Dendritic cell treated with granulocyte-macrophage colony-stimulating factor and Interleukin-4, amounts not matched to agents 40 ng/mL and 50 ng/mL, for 4 days (primary cell): ENCODE data around the gene CLIP2.
"Not testable (repeated sequence)": the region's sequence is repeated elsewhere in the genome, so short reads cannot be mapped to it uniquely, and the experiment has no call there.

Source experiments
- H3K27ac Mint-ChIP-seq: one replicate; pipeline ENCODE4 v1.8.0; 2022; ENCODE audit warnings: mild to moderate bottlenecking, mixed read lengths
- H3K27me3 Mint-ChIP-seq: one replicate; pipeline ENCODE4 v1.8.0; 2022; ENCODE audit warnings: mild to moderate bottlenecking, mixed read lengths
- H3K36me3 Mint-ChIP-seq: one replicate; pipeline ENCODE4 v1.8.0; 2022; ENCODE audit warnings: low read depth, mixed read lengths
- H3K4me1 Mint-ChIP-seq: one replicate; pipeline ENCODE4 v1.8.0; 2022; ENCODE audit warnings: low read depth, mixed read lengths
- H3K4me3 Mint-ChIP-seq: one replicate; pipeline ENCODE4 v1.8.0; 2022; ENCODE audit warnings: mild to moderate bottlenecking, moderate library complexity, mixed read lengths
- H3K9me3 Mint-ChIP-seq: one replicate; pipeline ENCODE4 v1.8.0; 2022; ENCODE audit warnings: mixed read lengths
- intact Hi-C: fragments of 100-400 bp; cut with micrococcal nuclease; formaldehyde crosslinking; loops from one replicate; pipeline ENCODE4 v1.15.0; 2022

CLIP2 gene

DNA sequence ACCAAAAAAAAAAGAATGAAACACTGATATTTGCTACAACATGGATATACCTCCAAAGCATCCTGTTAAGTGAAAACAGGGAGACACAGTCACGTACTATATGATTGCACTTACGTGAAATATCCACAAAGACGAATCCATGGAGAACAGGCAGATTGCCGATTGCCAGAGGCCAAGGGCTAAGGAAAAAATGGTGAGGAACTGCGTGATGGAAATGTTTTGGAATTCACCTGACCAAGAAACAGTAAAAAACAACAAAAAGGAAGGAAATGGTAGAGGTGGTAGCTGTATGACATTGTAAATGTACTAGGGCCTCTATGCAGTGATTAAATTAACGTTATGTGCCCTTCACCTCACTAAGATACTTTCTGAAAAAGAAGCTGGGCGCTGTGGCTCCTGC is 120.4 kb downstream of the CLIP2 start:
- Mint-ChIP-seq H3K36me3 (peaks cover 13% of the 10 kb centered on the region), H3K27ac (no peak overlapping the region), H3K9me3 (no peaks in the 10 kb centered on the region), H3K4me3 (no peak overlapping the region), H3K4me1 (no peaks in the 10 kb centered on the region), H3K27me3 (peaks cover 3% of the 10 kb centered on the region)
- intact Hi-C loops: no loop called here

DNA sequence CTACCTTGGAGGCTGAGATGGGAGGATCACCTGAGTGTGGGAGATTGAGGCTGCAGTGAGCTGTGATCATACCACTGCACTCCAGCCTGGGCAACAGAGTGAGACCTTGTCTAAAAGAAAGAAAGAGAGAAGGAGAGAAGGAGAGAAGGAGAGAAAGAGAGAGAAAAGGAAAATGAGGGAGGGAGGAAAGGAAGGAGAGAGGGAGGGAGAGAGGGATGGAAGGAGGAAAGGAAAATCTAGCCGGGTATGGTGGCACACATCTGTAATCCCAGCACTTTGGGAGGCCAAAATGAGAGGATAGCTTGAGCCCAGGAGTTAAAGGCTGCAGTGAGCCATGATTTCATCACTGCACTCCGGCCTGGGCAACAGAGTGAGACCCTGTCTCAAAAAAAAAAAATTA is 121.6 kb downstream of the CLIP2 start:
- peaks cover 3% of the 10 kb centered on the region for H3K27me3 Mint-ChIP-seq
- intact Hi-C loops: no loop called here

DNA sequence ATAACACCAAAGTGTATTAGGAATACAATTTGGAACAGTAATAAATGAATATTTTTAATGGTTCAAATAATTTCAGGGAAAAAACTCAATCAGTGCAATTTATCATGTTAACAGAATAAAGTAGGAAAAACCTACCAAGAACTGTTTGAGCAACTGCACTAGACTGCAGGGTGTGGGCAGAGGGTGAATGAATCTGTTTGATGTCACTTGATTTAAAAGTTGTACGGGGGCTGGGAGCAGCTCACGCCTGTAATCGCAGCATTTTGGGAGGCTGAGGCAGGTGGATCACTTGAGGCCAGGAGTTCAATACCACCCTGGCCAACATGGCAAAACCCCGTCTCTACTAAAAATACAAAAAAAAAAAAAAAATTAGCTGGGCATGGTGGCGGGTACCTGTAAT is 122.4 kb downstream of the CLIP2 start:
- H3K4me3 Mint-ChIP-seq, H3K36me3 Mint-ChIP-seq, H3K27ac Mint-ChIP-seq, H3K4me1 Mint-ChIP-seq, intact Hi-C loops, H3K27me3 Mint-ChIP-seq, H3K9me3 Mint-ChIP-seq: not testable (repeated sequence)

More for the DNA sequence above, 121.6 kb downstream of the CLIP2 start:
- H3K9me3 Mint-ChIP-seq: no peaks in the 10 kb centered on the region
- no peak overlapping the region for H3K27ac Mint-ChIP-seq
- H3K36me3 Mint-ChIP-seq: peaks cover under 1% of the 10 kb centered on the region
- H3K4me3 Mint-ChIP-seq: no peak overlapping the region
- H3K4me1 Mint-ChIP-seq: no peaks in the 10 kb centered on the region

DNA sequence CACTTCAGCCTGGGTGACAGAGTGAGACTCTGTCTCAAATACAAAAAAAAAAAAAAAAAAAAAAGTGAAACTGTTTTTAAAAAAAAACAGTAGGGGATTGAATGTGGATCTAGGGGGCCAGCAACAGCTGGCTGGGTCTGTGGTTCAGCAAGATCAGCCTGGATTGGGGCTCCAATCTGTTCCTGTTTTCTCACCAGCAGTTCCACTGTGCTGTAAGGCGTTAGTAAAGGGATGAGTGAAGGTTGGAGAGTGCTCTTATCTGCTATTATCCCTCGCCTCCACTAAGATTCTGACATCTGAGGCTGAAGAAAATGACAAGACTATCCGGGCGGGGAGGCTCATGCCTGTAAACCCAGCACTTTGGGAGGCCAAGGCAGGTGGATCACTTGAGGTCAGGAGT is 122.8 kb downstream of the CLIP2 start:
- H3K9me3 Mint-ChIP-seq: no peaks in the 10 kb centered on the region
- H3K27ac Mint-ChIP-seq: no peak overlapping the region
- intact Hi-C loops: no loop called here
- no peaks in the 10 kb centered on the region for H3K36me3 Mint-ChIP-seq
- no peak overlapping the region for H3K4me3 Mint-ChIP-seq
- peaks cover 3% of the 10 kb centered on the region for H3K27me3 Mint-ChIP-seq
- H3K4me1 Mint-ChIP-seq: no peaks in the 10 kb centered on the region

DNA sequence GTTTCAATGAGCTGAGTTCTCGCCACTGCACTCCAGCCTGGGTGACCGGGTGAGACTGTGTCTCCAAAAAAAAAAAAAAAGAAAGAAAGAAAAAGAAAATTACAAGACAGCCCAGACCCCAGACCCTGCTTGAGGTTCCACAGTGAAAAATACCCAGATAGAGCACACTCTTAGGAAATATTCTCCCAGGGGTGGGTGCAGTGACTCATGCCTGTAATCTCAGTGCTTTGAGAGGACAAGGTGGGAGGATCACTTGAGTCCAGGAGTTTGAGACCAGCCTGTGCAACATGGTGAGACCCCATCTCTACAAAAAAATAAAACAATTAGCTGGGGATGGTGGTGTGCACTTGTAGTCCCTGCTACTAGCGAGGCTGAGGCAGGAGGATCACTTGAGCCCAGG is 123.4 kb downstream of the CLIP2 start:
- no peak overlapping the region for H3K4me3 Mint-ChIP-seq
- H3K36me3 Mint-ChIP-seq: no peaks in the 10 kb centered on the region
- H3K9me3 Mint-ChIP-seq: no peaks in the 10 kb centered on the region
- no peak overlapping the region for H3K27ac Mint-ChIP-seq
- peaks cover 3% of the 10 kb centered on the region for H3K27me3 Mint-ChIP-seq
- H3K4me1 Mint-ChIP-seq: no peaks in the 10 kb centered on the region
- intact Hi-C loops: no loop called here

DNA sequence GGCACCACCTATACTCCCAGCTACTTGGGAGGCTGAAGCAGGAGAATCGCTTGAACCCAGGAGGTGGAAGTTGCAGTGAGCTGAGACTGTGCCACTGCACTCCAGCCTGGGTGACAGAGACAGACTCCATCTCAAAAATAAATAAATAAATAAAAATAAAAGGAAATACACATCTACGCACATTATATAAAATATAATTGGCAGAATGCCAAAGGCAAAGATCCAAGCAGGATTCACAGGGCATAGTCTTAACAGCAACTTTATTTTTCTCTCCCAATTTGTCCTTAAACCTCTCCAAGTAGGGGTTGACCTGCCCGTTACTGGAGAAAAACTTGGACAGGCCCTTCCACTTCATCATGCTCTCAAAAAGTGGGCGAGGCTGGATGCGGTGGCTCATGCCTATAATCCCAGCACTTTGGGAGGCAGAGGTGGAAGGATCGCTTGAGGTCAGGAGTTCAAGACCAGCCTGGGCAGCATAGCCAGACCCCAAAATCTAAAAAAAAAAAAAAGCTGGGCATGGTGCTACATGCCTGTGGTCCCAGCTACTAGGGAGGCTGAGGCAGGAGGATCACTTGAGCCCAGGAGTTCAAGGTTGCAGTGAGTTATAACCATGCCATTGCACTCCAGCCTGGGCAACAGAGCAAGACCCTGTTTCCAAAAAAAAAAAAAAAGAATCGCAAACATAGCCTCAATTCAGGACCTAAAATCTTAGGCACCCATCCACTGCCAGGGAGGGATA is 125.6 kb downstream of the CLIP2 start:
- H3K36me3 Mint-ChIP-seq, H3K4me3 Mint-ChIP-seq, H3K9me3 Mint-ChIP-seq, H3K4me1 Mint-ChIP-seq, H3K27ac Mint-ChIP-seq, H3K27me3 Mint-ChIP-seq: not testable (repeated sequence)
- intact Hi-C loops: loop anchor here (5.0 kb wide), 1 partner anchor 633 kb away; no protein-coding TSS in a partner anchor

DNA sequence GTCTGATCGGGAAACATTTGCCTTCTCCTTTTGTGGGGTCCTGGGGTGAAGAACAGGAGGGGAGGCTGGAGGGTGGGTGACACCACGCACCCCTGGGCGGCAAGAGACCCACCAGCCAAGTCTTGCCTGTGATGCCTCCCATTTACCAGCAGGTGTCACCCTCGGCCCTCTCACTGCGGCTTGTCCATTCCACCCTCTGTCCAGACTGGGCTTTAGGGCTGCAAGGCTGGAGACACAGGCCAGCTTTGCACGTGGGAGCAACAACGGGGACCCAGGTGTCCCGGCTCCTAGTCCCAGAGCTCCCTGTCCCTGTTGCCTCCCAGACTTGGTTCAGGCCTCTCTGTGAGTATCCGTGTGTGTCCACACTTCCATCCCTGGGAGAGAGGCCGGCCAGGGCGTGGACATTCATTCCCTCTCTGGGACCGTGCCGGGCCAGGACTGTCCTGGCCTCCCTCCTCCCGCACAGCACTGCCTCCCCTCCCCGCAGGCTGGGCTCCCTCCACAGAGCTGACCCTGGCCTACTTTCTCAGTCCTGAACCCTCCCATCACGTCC is 128.3 kb downstream of the CLIP2 start:
- no peak overlapping the region for H3K4me3 Mint-ChIP-seq

DNA sequence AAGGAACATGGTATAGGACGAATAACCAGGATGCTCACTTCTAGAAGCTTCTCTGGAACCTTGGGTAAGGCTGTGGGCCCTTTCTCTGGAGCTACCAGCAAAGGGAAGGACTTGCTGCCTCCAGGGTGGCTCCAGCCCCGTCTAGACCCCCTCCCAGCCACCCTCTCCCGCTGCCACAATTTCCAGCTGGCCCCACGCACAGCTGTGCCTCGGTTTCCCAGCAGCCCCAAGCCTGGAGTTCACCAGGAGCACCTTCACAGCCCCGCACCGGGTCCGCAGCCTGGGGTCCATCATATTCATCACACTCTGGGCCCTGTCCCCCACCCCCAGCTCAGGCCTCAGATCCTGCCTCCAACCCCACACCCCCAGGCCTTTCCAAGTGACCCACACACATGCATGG is 128.9 kb downstream of the CLIP2 start:
- H3K4me3 Mint-ChIP-seq: no peak overlapping the region
- peaks cover 1% of the 10 kb centered on the region for H3K27me3 Mint-ChIP-seq
- no peak overlapping the region for H3K27ac Mint-ChIP-seq
- no peaks in the 10 kb centered on the region for H3K9me3 Mint-ChIP-seq
- intact Hi-C loops: loop anchor here (5.0 kb wide), 1 partner anchor 629 kb away; no protein-coding TSS in a partner anchor
- no peaks in the 10 kb centered on the region for H3K36me3 Mint-ChIP-seq
- no peaks in the 10 kb centered on the region for H3K4me1 Mint-ChIP-seq

More for the DNA sequence above, 128.3 kb downstream of the CLIP2 start:
- no peaks in the 10 kb centered on the region for H3K9me3 Mint-ChIP-seq
- H3K27ac Mint-ChIP-seq: no peak overlapping the region
- no peaks in the 10 kb centered on the region for H3K4me1 Mint-ChIP-seq
- intact Hi-C loops: loop anchor here (1.0 to 5.0 kb wide), 3 partner anchors 127 to 630 kb away; no protein-coding TSS in a partner anchor
- no peaks in the 10 kb centered on the region for H3K36me3 Mint-ChIP-seq
- peaks cover 1% of the 10 kb centered on the region for H3K27me3 Mint-ChIP-seq

DNA sequence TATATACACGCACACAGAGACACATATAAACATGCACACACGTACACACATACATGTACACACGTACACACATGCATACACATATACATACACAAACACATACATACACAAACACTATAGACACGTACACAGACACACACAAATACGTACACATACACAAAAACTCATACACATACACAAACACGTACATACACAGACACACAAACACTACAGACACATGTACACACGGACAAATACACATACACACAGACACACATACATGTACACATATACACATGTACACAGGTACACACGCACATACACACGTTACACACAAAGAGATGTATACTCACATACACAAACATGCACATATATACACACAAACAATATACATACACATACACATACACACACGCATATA is 129.3 kb downstream of the CLIP2 start:
- no peaks in the 10 kb centered on the region for H3K4me1 Mint-ChIP-seq
- no peaks in the 10 kb centered on the region for H3K9me3 Mint-ChIP-seq
- no peak overlapping the region for H3K4me3 Mint-ChIP-seq
- H3K36me3 Mint-ChIP-seq: no peaks in the 10 kb centered on the region
- intact Hi-C loops: loop anchor here (5.0 kb wide), 1 partner anchor 629 kb away; no protein-coding TSS in a partner anchor
- H3K27ac Mint-ChIP-seq: no peak overlapping the region
- peaks cover 1% of the 10 kb centered on the region for H3K27me3 Mint-ChIP-seq

DNA sequence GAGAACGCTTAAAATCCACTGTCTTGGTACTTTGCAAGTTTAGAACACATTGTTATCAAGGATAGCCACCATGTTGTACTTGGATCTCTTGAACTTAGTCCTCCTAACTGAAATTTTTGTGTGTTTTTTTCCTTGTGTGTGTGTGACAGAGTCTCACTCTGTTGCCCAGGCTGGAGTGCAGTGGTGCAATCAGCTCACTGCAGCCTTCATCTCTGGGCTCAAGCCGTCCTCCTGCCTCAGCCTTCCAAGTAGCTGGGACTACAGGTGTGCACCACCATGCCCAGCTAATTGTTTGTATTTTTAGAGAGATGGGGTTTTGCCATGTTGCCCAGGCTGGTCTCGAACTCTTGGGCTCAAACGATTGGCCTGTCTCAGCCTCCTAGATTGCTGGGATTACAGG is 130.0 kb downstream of the CLIP2 start:
- not testable (repeated sequence) for H3K36me3 Mint-ChIP-seq, H3K4me3 Mint-ChIP-seq, H3K27ac Mint-ChIP-seq, H3K4me1 Mint-ChIP-seq, H3K9me3 Mint-ChIP-seq, H3K27me3 Mint-ChIP-seq
- intact Hi-C loops: loop anchor here (5.0 kb wide), 1 partner anchor 628 kb away; no protein-coding TSS in a partner anchor

DNA sequence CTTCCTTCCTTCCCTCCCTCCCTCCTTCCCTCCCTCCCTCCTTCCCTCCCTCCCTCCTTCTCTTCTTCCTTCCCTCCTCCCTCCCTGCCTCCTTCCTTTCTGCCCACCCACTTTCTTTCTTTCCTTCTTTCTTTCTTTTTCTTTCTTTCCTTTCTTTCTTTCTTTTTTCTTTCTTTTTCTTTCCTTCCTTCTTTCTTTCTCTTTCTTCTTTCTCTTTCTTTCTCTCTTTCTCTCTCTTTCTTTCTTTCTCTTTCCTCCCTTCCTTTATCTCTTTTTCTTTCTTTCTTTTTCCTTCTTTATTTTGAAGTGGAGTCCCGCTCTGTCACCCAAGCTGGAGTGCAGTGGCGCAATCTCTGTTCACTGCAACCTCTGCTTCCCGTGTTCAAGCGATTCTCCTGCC is 130.8 kb downstream of the CLIP2 start:
- intact Hi-C loops: no loop called here
- H3K4me1 Mint-ChIP-seq: no peaks in the 10 kb centered on the region
- H3K9me3 Mint-ChIP-seq: no peaks in the 10 kb centered on the region
- peaks cover 2% of the 10 kb centered on the region for H3K27me3 Mint-ChIP-seq
- peak overlapping the region; percentile 2 for H3K27ac Mint-ChIP-seq
- H3K36me3 Mint-ChIP-seq: no peaks in the 10 kb centered on the region
- no peak overlapping the region for H3K4me3 Mint-ChIP-seq

DNA sequence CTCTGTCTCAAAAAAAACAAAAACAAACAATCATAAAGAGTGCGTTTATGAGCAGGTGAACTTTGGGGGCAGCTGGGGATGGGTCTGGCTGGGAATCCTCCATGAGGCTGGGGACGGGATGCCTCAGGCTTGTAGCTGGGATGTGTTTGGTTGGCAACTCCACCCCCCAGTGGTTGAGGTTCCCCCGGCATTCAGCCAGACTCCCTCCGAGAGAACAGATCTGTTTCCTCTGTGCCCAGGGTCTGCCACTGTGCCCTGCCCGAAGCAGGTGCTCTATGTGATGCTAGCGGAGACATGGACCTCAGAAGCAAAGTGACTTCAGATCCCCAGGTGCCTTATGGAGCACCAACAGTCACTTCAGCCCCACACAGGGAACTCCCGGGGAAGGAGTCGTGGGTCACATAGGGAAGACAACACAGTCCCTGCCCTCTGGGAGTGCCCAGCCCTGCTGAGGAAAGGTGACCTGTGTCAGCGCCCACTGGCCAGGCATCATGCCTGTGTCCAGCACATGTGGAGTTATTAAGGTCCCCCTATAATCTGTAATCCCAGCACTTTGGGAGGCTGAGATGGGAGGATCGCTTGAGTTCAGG is 135.2 kb downstream of the CLIP2 start:
- Mint-ChIP-seq H3K9me3 (no peaks in the 10 kb centered on the region), H3K27me3 (peaks cover 3% of the 10 kb centered on the region), H3K4me3 (no peak overlapping the region), H3K27ac (no peak overlapping the region), H3K4me1 (no peaks in the 10 kb centered on the region), H3K36me3 (no peaks in the 10 kb centered on the region)
- intact Hi-C loops: no loop called here

DNA sequence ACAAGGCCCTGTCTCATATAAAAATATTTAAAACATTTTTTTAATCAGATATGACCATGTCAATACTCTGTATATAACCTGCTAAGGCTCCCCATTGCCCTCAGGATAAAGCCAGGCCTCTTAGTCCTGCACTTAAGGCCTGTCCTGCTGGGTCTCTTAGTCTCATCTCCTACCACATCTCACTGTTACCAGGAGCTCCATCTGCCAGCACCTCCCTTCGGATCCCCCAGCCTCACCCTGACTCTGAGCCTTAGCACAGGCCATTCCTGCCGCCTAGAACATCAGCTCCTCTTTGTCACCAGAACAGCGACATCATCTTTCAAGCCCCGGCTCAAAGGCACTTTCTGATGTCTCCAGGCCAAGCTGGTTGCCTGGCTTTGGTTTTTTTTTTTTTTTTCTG is 138.8 kb downstream of the CLIP2 start:
- Mint-ChIP-seq H3K4me1 (no peaks in the 10 kb centered on the region), H3K9me3 (no peaks in the 10 kb centered on the region), H3K27me3 (peaks cover 2% of the 10 kb centered on the region), H3K36me3 (no peaks in the 10 kb centered on the region), H3K27ac (no peak overlapping the region), H3K4me3 (no peak overlapping the region)
- intact Hi-C loops: no loop called here

DNA sequence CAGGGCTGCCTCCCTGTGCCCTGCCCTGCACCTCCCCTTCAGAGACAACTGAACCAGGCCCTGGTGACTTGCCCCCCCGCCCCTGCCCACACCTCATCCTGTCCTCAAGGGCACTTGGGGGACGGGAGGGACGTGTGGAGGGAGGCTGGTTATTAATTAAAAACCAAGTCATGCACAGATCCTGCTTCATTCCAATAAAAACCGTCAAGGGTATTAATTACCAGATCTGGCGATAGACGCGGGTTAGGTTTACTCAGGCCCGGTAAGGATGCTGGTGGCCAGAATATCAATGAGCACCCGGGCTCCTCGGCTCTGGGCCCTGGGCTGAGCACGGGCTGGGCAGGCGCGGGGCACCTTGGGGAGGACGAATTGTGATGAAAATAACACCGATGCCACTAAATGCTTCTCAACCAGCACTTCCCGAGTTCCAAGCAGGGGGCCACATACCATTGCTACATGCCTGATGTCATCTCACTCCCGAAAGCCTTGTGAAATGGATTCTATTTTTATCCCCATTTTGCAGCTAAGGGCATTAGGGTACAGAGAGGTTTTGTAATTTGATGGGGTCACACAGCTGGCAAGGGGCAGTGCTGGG is 140.0 kb downstream of the CLIP2 start:
- intact Hi-C loops: no loop called here
- H3K36me3 Mint-ChIP-seq: no peaks in the 10 kb centered on the region
- H3K4me3 Mint-ChIP-seq: no peak overlapping the region
- peaks cover 2% of the 10 kb centered on the region for H3K27me3 Mint-ChIP-seq
- H3K27ac Mint-ChIP-seq: no peak overlapping the region
- H3K4me1 Mint-ChIP-seq: no peaks in the 10 kb centered on the region
- H3K9me3 Mint-ChIP-seq: no peaks in the 10 kb centered on the region
